ENCODE data around the gene ZNF608. TPM values are rescaled to one million over a fixed set of nuclear protein-coding genes. Genes with fewer than 3 reads are reported as not detected.

The ZNF608 gene
- total RNA-seq, 1 donor from 2014 or later: 213 TPM

DNA sequence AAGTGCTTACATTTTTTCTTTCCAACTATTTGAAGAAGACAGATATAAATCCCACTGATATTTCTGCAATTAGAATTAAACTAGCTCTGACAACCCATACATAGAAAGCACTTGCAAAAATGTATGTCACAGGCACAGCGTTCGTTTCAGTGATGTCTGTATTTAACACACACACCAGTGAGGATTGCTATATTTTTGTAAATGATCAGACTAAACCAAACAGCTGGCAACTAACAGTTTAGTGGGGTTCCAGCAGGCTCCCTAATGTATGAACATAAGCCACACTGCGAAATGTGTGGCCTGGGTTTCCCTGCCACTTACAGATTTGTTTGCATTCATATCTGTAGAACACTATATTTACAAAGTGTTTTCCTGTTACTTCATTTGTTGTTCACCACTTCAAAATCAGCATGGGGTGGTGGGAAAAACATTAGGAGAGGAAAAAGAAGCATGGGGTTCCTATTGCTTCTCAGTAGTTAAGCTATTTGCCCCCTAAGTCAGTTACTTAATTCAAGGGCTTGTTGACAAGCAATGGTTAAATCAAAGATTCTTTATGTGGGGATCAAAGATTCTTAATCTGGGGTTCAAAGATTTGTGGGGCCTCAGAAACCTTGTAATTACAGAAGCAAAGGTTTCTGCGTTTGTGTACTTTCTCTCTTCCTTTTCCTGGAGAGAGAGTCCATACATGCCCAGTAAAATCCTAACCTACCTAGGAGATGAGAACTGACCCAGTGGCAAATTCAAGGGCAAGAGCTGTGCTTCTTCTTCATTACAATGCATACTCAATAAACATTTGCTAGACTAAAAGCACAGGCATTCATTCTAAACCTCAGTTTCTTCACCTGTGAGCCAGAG, 27.1 kb downstream of the ZNF608 start:
- Histone ChIP-seq H3K4me1 (peaks cover 32% of the 10 kb centered on the region), H3F3A (ENCODE audit: low read depth) (no peaks in the 10 kb centered on the region), H3K27me3 (no peaks in the 10 kb centered on the region), H2AFZ (replicated peaks) (no peak overlapping the region), H3K9ac (no peak overlapping the region), H3K36me3 (no peaks in the 10 kb centered on the region), H3K4me2 (no peak overlapping the region), H3K79me2 (ENCODE audit: low read depth) (peaks cover 100% of the 10 kb centered on the region), H3K4me3 (no peak overlapping the region), H3K9me3 (ENCODE audit: low read depth) (no peaks in the 10 kb centered on the region), H4K20me1 (ENCODE audit: low read depth) (peaks cover 100% of the 10 kb centered on the region), H3K27ac (peak overlapping the region; percentile 61)
- Mint-ChIP-seq H3K9me3 (peaks cover 4% of the 10 kb centered on the region), H3K4me1 (peaks cover 49% of the 10 kb centered on the region), H3K4me3 (no peak overlapping the region), H3K27ac (no peak overlapping the region), H3K27me3 (ENCODE audit: insufficient read depth, low read depth) (no peaks in the 10 kb centered on the region), H3K36me3 (peaks cover 25% of the 10 kb centered on the region)
- TF ChIP-seq EZH2phosphoT487 (IDR thresholded peaks at IDR 0.05) (no peak), EZH2 (IDR thresholded peaks at IDR 0.05) (no peak), CTCF (IDR thresholded peaks at IDR 0.05) (no peak)
- DNase-seq (ENCODE audit: low spot score): no peak

GRCh38 chr5:124718380-124718789, 28.1 kb downstream of the ZNF608 start:
- Histone ChIP-seq H3F3A (ENCODE audit: low read depth) (no peaks in the 10 kb centered on the region), H3K4me3 (no peak overlapping the region), H3K79me2 (ENCODE audit: low read depth) (peaks cover 100% of the 10 kb centered on the region), H4K20me1 (ENCODE audit: low read depth) (peaks cover 100% of the 10 kb centered on the region), H3K27ac (no peak overlapping the region), H3K4me2 (no peak overlapping the region), H3K4me1 (peaks cover 41% of the 10 kb centered on the region), H3K9me3 (ENCODE audit: low read depth) (no peaks in the 10 kb centered on the region), H3K27me3 (no peaks in the 10 kb centered on the region), H2AFZ (replicated peaks) (no peak overlapping the region), H3K9ac (no peak overlapping the region), H3K36me3 (no peaks in the 10 kb centered on the region)
- peaks cover 4% of the 10 kb centered on the region for H3K9me3 Mint-ChIP-seq
- no peaks in the 10 kb centered on the region for H3K27me3 Mint-ChIP-seq (ENCODE audit: insufficient read depth, low read depth)
- H3K4me3 Mint-ChIP-seq: no peak overlapping the region
- no peak overlapping the region for H3K27ac Mint-ChIP-seq
- H3K36me3 Mint-ChIP-seq: peaks cover 32% of the 10 kb centered on the region
- DNase-seq (ENCODE audit: low spot score): no peak
- TF ChIP-seq CTCF (IDR thresholded peaks at IDR 0.05): no peak
- no peak for TF ChIP-seq EZH2 (IDR thresholded peaks at IDR 0.05)
- TF ChIP-seq EZH2phosphoT487 (IDR thresholded peaks at IDR 0.05): no peak
- peaks cover 47% of the 10 kb centered on the region for H3K4me1 Mint-ChIP-seq

- Histone ChIP-seq H3K27ac (no peak overlapping the region), H3K4me2 (no peak overlapping the region), H3K4me1 (peaks cover 47% of the 10 kb centered on the region), H3K36me3 (no peaks in the 10 kb centered on the region), H3K9ac (no peak overlapping the region), H3K79me2 (ENCODE audit: low read depth) (peaks cover 100% of the 10 kb centered on the region), H3K4me3 (no peak overlapping the region), H2AFZ (replicated peaks) (no peak overlapping the region), H3K27me3 (no peaks in the 10 kb centered on the region), H3K9me3 (ENCODE audit: low read depth) (no peaks in the 10 kb centered on the region), H3F3A (ENCODE audit: low read depth) (peaks cover 4% of the 10 kb centered on the region), H4K20me1 (ENCODE audit: low read depth) (peaks cover 100% of the 10 kb centered on the region)
- TF ChIP-seq CTCF (IDR thresholded peaks at IDR 0.05) (no peak), EZH2phosphoT487 (IDR thresholded peaks at IDR 0.05) (no peak), EZH2 (IDR thresholded peaks at IDR 0.05) (no peak)
- DNase-seq (ENCODE audit: low spot score): no peak
- Mint-ChIP-seq H3K27ac (no peak overlapping the region), H3K9me3 (peaks cover 10% of the 10 kb centered on the region), H3K4me1 (peaks cover 56% of the 10 kb centered on the region), H3K36me3 (peaks cover 47% of the 10 kb centered on the region), H3K27me3 (ENCODE audit: insufficient read depth, low read depth) (no peaks in the 10 kb centered on the region), H3K4me3 (no peak overlapping the region)
These were observed 30.3 kb downstream of the ZNF608 start for GRCh38 chr5:124716169-124716568.

Data from neural progenitor cell (in vitro differentiated cells).